ENCODE results near the gene TXNL1. TPM values are rescaled to one million over a fixed set of nuclear protein-coding genes. Genes with fewer than 3 reads are reported as not detected.

Gene TXNL1
- total RNA-seq (10 to 100 TPM; 41.4 to 42.3 TPM), polyA plus RNA-seq (10 to 100 TPM; 41.1 to 52.9 TPM)

DNA sequence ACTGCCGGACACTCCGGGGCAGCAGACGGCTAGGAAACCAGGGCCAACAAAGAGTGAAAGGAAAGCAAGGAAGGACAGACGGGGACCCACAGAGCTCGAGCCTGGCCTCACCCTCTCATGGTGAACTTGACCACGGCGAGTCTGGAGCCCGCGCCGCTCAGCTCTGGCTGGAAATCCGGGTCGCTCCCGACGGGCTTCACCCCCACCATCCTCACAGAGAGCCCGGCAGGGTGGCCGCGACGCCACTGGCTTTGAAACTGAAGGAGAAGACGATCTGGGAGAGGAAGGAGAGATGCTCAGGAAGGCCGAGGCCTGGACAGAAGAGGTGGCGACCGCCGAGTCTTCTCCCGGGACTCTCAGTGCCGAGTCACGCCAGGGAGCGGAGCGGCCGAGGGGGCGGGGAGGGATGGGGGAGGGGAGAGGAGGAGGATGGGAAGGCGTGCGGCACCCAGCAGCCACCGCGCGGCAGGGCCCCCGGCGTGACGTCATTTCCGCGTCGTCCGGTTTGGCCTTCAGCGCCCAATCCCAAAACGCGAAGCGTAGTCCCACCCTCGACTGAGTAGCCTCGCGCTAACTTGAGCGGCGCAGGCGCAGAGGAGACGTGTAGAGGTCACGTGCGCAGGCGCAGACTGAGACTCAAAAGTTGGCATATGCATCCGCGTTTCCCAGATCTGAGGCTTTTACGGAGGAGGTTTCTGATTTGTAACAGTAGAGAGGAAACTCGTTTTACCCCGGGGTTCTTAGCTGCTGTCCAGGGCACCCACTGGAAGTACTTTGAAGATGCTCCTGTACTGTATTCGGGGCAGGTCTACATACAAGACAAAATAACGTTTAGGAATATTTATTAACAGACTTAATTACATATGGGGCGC lies at the start of gene TXNL1:
Gene TXNL1, minus strand, starts transcription at position 361 of the 872 bp plus-strand sequence. Its CDS starts 152 bp downstream, at position 209.
- DNase-seq: peak; percentile 97 to 99 (median 98)
- no peaks in the 10 kb centered on the region for H3K36me3 ChIP-seq (ENCODE audit: insufficient read depth, low read length)
- peak within 1 kb of the TSS; percentile 64 to 93 for H3K4me3 ChIP-seq (ENCODE audit: low read length in 2 of 2)
- H3K27me3 ChIP-seq (ENCODE audit: insufficient read depth, low read length): no peaks in the 10 kb centered on the region
- Mint-ChIP-seq H3K4me1 (peaks cover 37 to 53% (median 45%) of the 10 kb centered on the region in 4 donors), H3K4me3 (peak within 1 kb of the TSS; percentile 95 to 100 (median 99)), H3K27me3 (no peaks in the 10 kb centered on the region), H3K36me3 (peaks cover 0 to 25% of the 10 kb centered on the region in 2 donors), H3K27ac (peak within 1 kb of the TSS; percentile 89 to 99 (median 98)), H3K9me3 (no peaks in the 10 kb centered on the region)
- intact Hi-C loops (cut with micrococcal nuclease): loop anchor here (1.0 to 5.0 kb wide), 4 partner anchors 13 to 992 kb away; partner anchors contain the start of genes NARS1 and WDR7
- H3K27ac ChIP-seq (ENCODE audit: low read depth, low read length): peak within 1 kb of the TSS; percentile 80
- no peaks in the 10 kb centered on the region for H3K9me3 ChIP-seq (ENCODE audit: control insufficient read depth in 1 of 2, low read length in 2 of 2)
- ChIA-PET POLR2A (ENCODE audit: partially characterized antibody) (interaction anchor here (1.1 to 3.0 kb wide), 5 partner anchors 8 to 42 kb away, joined by 3 to 47 read pairs (median 6); partner anchors contain the start of gene WDR7), CTCF (ENCODE audit: partially characterized antibody) (interaction anchor here (1.0 to 2.5 kb wide), 6 partner anchors 9 to 73 kb away, joined by 3 to 21 read pairs (median 5); partner anchors contain the start of gene WDR7)
- H3K4me1 ChIP-seq (ENCODE audit: insufficient read depth, low read length): peaks cover 42% of the 10 kb centered on the region

DNA sequence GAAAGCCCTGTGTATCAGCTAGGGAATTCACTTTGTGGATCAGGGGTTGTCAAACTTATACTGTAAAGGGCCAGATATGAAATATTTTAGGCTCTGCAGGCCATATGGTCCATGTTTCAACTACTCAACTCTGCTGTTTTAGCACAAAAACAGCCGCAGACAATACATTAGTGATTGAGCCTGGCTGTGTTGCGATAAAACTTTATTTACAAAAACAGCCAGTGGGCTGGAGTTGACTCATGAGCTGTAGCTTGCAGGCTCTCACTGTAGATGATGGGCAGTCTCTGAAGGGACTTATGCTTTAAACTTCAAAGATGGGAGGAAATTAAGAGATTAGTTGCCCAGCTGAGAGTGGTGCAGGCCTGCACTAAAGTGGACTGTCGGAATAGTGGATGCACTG lies 45.9 kb upstream of the TXNL1 start:
- peak overlapping the region in 1 of 7 donors; percentile 48 for H3K27ac Mint-ChIP-seq
- H3K4me1 ChIP-seq (ENCODE audit: insufficient read depth, low read length): no peaks in the 10 kb centered on the region
- no peaks in the 10 kb centered on the region for H3K9me3 Mint-ChIP-seq
- H3K4me1 Mint-ChIP-seq: peaks cover 0 to 2% (median 0%) of the 10 kb centered on the region in 4 donors
- ChIA-PET POLR2A (ENCODE audit: partially characterized antibody) (no interaction called here), CTCF (ENCODE audit: partially characterized antibody) (no interaction called here)
- no peak overlapping the region for H3K27ac ChIP-seq (ENCODE audit: low read depth, low read length)
- intact Hi-C loops (cut with micrococcal nuclease): no loop called here
- H3K4me3 ChIP-seq (ENCODE audit: low read length in 2 of 2): no peak overlapping the region
- H3K36me3 Mint-ChIP-seq: peaks cover 37 to 59% of the 10 kb centered on the region in 2 donors
- no peaks in the 10 kb centered on the region for H3K27me3 Mint-ChIP-seq
- no peaks in the 10 kb centered on the region for H3K27me3 ChIP-seq (ENCODE audit: insufficient read depth, low read length)
- DNase-seq: no peak
- H3K4me3 Mint-ChIP-seq: no peak overlapping the region
- H3K9me3 ChIP-seq (ENCODE audit: control insufficient read depth in 1 of 2, low read length in 2 of 2): no peaks in the 10 kb centered on the region
- H3K36me3 ChIP-seq (ENCODE audit: insufficient read depth, low read length): peaks cover 5% of the 10 kb centered on the region

DNA sequence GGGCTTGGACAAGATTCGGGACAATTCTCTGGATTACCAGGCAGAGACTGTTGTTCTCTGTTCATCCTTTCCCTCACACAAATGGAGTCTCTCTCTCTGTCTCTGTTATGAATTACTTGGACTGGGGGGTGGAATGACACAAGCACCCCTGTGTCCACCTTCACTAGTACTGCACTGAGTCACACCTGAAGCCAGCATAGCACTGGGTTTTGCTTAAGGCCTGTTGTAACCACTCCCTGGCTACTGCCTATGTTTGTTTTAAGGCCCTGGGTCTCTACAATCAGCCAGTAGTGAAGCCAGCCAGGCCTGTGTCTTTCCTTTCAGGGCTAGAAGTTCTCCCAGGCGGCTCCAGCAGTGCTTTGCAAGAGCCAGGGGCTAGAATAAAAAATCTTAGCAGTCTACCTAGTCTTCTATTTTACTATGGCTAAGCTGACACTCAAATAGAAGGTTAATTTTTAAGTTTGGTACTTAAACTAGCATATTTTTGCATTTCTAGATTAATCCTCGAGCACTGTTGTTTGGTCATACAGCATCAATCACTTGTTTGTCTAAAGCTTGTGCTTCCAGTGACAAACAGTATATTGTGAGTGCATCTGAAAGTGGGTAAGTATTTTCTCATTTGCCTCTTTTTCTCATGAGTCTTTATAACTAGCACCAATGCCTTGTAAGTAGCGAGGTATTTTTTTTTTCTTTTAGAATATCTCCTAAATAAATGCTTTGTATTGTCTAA lies 40.6 kb upstream of the TXNL1 start:
- Mint-ChIP-seq H3K36me3 (peaks cover 50 to 56% of the 10 kb centered on the region in 2 donors), H3K4me1 (peaks cover 2 to 8% (median 7%) of the 10 kb centered on the region in 4 donors), H3K27me3 (no peaks in the 10 kb centered on the region), H3K27ac (peak overlapping the region in 1 of 7 donors; percentile 66), H3K9me3 (peaks cover 0 to 6% (median 0%) of the 10 kb centered on the region in 8 donors), H3K4me3 (no peak overlapping the region)
- ChIA-PET CTCF (ENCODE audit: partially characterized antibody) (no interaction called here), POLR2A (ENCODE audit: partially characterized antibody) (no interaction called here)
- Histone ChIP-seq H3K4me3 (ENCODE audit: low read length in 2 of 2) (no peak overlapping the region), H3K36me3 (ENCODE audit: insufficient read depth, low read length) (no peaks in the 10 kb centered on the region), H3K4me1 (ENCODE audit: insufficient read depth, low read length) (no peaks in the 10 kb centered on the region), H3K9me3 (ENCODE audit: control insufficient read depth in 1 of 2, low read length in 2 of 2) (no peaks in the 10 kb centered on the region), H3K27ac (ENCODE audit: low read depth, low read length) (no peak overlapping the region), H3K27me3 (ENCODE audit: insufficient read depth, low read length) (no peaks in the 10 kb centered on the region)
- DNase-seq: no peak
- intact Hi-C loops (cut with micrococcal nuclease): no loop called here

DNA sequence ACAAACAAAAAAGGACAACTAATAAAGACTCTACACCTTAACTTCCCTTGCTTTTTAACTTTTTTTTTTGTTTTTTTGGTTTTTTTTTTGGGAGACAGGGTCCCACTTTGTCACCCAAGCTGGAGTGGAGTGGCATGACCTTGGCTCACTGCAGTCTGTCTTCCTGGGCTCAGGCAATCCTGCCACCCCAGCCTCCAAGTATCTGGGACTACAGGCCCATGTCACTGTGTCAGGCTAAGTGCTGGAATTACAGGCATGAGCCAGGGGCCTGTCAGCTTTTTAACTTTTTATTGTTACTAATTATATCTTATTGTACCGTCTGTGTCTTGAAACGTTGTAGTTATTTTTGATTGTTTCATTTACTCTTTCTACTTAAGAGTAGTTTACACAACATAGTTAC lies 38.2 kb upstream of the TXNL1 start:
- no peaks in the 10 kb centered on the region for H3K4me1 ChIP-seq (ENCODE audit: insufficient read depth, low read length)
- H3K27ac ChIP-seq (ENCODE audit: low read depth, low read length): no peak overlapping the region
- H3K4me3 ChIP-seq (ENCODE audit: low read length in 2 of 2): no peak overlapping the region
- no peak for DNase-seq
- H3K36me3 ChIP-seq (ENCODE audit: insufficient read depth, low read length): no peaks in the 10 kb centered on the region
- no peaks in the 10 kb centered on the region for H3K9me3 ChIP-seq (ENCODE audit: control insufficient read depth in 1 of 2, low read length in 2 of 2)
- H3K27me3 ChIP-seq (ENCODE audit: insufficient read depth, low read length): no peaks in the 10 kb centered on the region
- Mint-ChIP-seq H3K4me1 (peaks cover 2 to 10% (median 8%) of the 10 kb centered on the region in 4 donors), H3K27ac (no peak overlapping the region), H3K27me3 (no peaks in the 10 kb centered on the region), H3K4me3 (no peak overlapping the region), H3K36me3 (peaks cover 41 to 45% of the 10 kb centered on the region in 2 donors), H3K9me3 (peaks cover 0 to 6% (median 0%) of the 10 kb centered on the region in 8 donors)
- CTCF ChIA-PET (ENCODE audit: partially characterized antibody): no interaction called here
- POLR2A ChIA-PET (ENCODE audit: partially characterized antibody): no interaction called here
- intact Hi-C loops (cut with micrococcal nuclease): no loop called here

DNA sequence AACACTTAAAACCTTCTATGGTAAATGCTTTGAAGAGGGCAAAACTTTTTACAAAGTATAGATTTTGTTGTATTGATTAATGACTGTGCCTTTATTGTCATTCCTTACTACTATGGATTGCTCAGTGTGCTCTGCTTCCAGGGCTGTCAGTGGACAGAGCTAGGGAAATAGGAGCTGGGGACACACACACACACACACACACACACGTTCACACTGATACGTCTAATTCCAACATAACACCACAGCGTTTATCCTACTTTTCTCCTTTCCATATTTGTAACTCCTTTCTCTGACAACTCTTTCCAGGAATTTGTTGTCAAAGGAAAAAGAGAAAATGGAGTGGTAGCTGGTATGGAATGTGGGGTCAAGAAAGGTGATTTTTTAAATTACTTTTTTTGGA lies 34.6 kb upstream of the TXNL1 start:
- Histone ChIP-seq H3K9me3 (ENCODE audit: control insufficient read depth in 1 of 2, low read length in 2 of 2) (no peaks in the 10 kb centered on the region), H3K4me1 (ENCODE audit: insufficient read depth, low read length) (peaks cover 12% of the 10 kb centered on the region), H3K4me3 (ENCODE audit: low read length in 2 of 2) (no peak overlapping the region), H3K27me3 (ENCODE audit: insufficient read depth, low read length) (no peaks in the 10 kb centered on the region), H3K27ac (ENCODE audit: low read depth, low read length) (no peak overlapping the region), H3K36me3 (ENCODE audit: insufficient read depth, low read length) (no peaks in the 10 kb centered on the region)
- DNase-seq: no peak
- Mint-ChIP-seq H3K27ac (no peak overlapping the region), H3K27me3 (no peaks in the 10 kb centered on the region), H3K4me1 (peaks cover 17 to 36% (median 26%) of the 10 kb centered on the region in 4 donors), H3K9me3 (peaks cover 0 to 6% (median 0%) of the 10 kb centered on the region in 8 donors), H3K36me3 (peaks cover 33 to 39% of the 10 kb centered on the region in 2 donors), H3K4me3 (no peak overlapping the region)
- POLR2A ChIA-PET (ENCODE audit: partially characterized antibody): no interaction called here
- intact Hi-C loops (cut with micrococcal nuclease): no loop called here
- CTCF ChIA-PET (ENCODE audit: partially characterized antibody): no interaction called here

DNA sequence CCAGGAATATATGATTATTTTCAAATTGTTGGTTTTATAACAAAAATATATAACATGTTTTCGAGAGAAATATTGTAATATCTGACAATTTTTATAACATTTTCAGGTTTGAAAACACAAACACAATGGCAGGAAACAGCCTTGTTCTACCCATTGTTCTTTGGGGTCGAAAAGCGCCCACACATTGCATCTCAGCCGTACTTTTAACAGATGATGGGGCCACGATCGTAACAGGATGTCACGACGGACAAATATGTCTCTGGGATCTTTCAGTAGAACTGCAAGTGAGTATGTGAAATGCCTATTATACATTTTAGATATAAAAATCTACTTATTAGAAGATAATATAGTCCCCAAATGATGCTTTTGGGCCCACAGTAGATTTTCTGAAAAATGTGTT lies 34.0 kb upstream of the TXNL1 start:
- Histone ChIP-seq H3K9me3 (ENCODE audit: control insufficient read depth in 1 of 2, low read length in 2 of 2) (no peaks in the 10 kb centered on the region), H3K4me3 (ENCODE audit: low read length in 2 of 2) (no peak overlapping the region), H3K27me3 (ENCODE audit: insufficient read depth, low read length) (no peaks in the 10 kb centered on the region), H3K27ac (ENCODE audit: low read depth, low read length) (no peak overlapping the region), H3K36me3 (ENCODE audit: insufficient read depth, low read length) (no peaks in the 10 kb centered on the region), H3K4me1 (ENCODE audit: insufficient read depth, low read length) (peaks cover 12% of the 10 kb centered on the region)
- Mint-ChIP-seq H3K4me1 (peaks cover 20 to 36% (median 26%) of the 10 kb centered on the region in 4 donors), H3K36me3 (peaks cover 27 to 33% of the 10 kb centered on the region in 2 donors), H3K9me3 (no peaks in the 10 kb centered on the region), H3K27ac (no peak overlapping the region), H3K4me3 (no peak overlapping the region), H3K27me3 (no peaks in the 10 kb centered on the region)
- no peak for DNase-seq
- ChIA-PET POLR2A (ENCODE audit: partially characterized antibody) (no interaction called here), CTCF (ENCODE audit: partially characterized antibody) (no interaction called here)
- intact Hi-C loops (cut with micrococcal nuclease): no loop called here

DNA sequence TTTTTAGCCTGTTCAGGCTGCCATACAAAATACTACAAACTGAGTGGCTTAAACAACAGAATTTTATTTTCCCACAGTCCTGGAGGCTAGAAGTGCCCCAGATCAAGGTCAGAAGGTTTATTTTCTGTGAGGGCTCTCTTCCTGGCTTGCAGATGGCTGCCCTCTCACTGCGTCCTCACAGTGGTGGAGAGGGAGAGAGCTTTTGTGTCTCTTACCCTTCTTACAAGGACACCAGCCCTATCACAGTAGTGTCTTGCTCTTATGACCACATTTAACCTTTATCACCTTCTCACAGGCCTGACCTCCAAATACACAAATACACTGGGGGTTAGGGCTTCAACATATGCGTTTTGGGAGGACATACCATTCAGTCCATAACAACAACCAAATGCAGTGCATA lies 24.5 kb upstream of the TXNL1 start:
- CTCF ChIA-PET (ENCODE audit: partially characterized antibody): no interaction called here
- no peak overlapping the region for H3K4me3 Mint-ChIP-seq
- Histone ChIP-seq H3K36me3 (ENCODE audit: insufficient read depth, low read length) (no peaks in the 10 kb centered on the region), H3K4me3 (ENCODE audit: low read length in 2 of 2) (no peak overlapping the region), H3K27me3 (ENCODE audit: insufficient read depth, low read length) (no peaks in the 10 kb centered on the region), H3K27ac (ENCODE audit: low read depth, low read length) (no peak overlapping the region), H3K4me1 (ENCODE audit: insufficient read depth, low read length) (no peaks in the 10 kb centered on the region), H3K9me3 (ENCODE audit: control insufficient read depth in 1 of 2, low read length in 2 of 2) (no peaks in the 10 kb centered on the region)
- H3K4me1 Mint-ChIP-seq: peaks cover 35 to 66% (median 45%) of the 10 kb centered on the region in 4 donors
- no peak for DNase-seq
- H3K36me3 Mint-ChIP-seq: peaks cover 0 to 20% of the 10 kb centered on the region in 2 donors
- intact Hi-C loops (cut with micrococcal nuclease): no loop called here
- no peak overlapping the region for H3K27ac Mint-ChIP-seq
- H3K27me3 Mint-ChIP-seq: no peaks in the 10 kb centered on the region
- POLR2A ChIA-PET (ENCODE audit: partially characterized antibody): interaction anchor here (3.8 kb wide), 1 partner anchor 11 kb away, joined by 16 read pairs; the partner anchor contains the start of gene WDR7
- H3K9me3 Mint-ChIP-seq: no peaks in the 10 kb centered on the region
